Inferior parietal cortex (tissue), 1 donor: ENCODE results near the gene PTX3.

Experiments
- DNase-seq: peaks from one replicate; pipeline ENCODE4 v3.0.0-alpha.2; 2016; ENCODE audit errors: extremely low spot score

Gene PTX3

DNA sequence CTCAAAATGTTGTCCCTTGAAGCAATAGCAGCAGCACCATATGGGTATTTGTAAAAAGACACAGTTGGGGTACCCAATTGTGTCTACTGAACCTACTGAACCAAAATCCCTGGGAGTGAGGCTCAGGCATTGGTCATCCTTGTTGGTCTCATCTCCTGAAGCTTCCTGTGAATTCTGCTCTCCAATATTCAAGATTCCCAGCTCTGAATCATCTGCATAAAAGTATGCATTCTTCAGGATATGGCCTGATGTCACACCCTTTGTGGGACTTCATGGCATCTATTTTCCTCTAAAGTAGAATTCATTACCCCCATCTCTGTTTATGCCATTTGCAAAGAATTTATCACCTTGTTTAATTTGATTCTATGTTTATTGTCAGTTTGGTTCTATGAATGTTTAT, 13.3 kb upstream of the PTX3 start:
- no peak for DNase-seq

DNA sequence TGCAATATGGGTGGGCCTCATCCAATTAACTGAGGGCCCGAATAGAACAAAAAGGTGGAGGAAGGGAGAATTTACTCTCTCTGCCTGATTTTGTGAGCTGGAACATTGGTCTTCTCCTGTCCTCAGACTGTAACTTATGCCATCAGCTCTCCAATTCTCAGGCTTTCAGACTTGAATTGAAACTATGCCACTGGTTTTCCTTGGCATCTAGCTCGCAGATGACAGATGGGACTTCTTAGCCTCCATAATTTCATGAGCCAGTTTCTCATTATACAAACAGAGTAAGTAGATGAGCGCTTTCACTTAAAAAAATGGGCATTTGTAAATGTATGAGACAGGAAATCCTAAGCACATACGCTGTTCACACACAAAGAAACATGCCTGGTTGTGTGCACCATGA, 8.7 kb upstream of the PTX3 start:
- DNase-seq, result peak; percentile 47

DNA sequence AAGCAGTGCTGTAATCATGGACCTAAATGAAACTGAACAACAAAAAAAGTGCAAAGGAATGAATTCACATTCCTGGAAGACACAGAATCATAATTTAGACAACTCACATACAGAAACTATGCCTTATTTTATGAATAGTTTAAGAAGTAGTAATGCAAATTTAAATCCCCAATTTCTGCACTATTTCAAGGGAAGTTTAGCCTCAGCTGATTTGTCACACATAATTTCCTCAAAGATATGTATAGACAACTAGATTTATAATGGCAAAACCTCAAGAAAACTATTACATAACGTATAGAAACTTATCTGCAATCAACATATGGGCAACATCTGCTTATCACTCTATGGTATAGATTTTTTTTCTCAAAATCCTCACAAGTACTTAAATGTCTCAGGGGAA, 7.8 kb upstream of the PTX3 start:
- no peak for DNase-seq

DNA sequence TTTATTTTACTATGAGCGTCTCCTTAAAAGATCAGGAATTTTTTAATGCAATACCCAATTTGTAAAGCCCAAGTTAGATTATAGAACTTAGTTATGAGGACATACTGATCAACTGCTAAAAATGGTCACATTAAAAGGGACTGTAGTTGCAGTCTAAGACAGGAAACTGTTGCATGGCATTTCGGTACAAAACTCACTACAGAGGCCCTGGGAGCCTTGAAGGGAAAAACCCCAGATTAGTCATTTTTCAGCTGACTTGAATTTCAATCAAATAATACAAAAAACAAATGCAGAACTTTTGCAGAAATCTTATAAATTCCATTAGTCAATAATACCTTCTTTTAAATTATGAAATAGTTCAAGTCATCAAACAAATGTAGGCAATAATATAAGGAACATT, 6.9 kb upstream of the PTX3 start:
- DNase-seq, result no peak

DNA sequence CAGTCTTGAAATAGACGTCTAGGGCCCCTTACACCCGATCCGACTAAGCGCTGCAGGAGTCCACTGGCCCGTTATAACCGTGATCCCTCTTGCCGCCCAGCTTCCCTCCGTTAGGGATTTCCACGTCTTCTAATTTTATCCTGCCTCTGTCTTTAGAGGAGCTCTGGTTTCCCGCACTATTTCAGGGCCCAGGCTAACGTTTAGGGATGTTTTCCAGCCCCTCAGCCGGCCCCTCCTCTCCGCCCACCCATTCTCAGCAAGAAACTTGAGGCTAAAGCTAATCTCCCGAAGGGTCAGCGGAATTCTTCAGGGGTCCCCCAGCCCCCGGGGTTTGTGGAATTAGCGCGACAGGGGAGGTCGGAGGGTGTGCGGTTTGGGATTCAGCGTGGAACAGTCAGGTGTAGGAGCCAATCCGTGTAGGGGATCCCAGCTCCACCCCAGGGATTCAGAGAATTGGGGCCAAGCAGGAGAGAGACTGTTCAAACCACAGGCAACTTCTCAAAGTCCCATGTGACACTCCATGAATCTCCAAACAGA, 1.6 kb downstream of the PTX3 start:
- no peak for DNase-seq

DNA sequence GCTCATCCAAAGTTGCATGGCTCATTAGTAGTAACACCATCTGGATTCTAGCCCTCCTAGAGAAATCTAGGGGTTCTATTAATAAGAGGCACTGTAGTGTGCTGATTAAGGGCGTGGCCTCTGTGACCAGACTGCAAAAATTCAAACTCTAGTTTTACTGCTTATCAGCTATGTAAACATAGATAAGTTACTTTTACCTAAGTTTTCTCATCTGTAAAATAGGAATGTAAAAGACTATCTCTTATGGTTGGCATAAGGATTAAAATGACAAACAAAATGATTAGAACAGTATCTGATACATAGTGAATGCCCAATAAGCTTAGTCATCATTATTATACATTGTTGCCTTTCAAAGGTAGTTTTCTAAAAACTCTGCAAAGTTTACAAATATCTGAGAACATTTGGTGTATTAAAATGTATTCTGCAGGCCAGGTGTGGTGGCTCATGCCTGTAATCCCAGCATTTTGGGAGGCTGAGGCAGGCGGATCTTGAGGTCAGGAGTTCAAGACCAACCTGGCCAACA, 4.5 kb downstream of the PTX3 start:
- DNase-seq, result no peak

GRCh38 chr3:157442729-157443128, 6.1 kb downstream of the PTX3 start:
- DNase-seq, result no peak

DNA sequence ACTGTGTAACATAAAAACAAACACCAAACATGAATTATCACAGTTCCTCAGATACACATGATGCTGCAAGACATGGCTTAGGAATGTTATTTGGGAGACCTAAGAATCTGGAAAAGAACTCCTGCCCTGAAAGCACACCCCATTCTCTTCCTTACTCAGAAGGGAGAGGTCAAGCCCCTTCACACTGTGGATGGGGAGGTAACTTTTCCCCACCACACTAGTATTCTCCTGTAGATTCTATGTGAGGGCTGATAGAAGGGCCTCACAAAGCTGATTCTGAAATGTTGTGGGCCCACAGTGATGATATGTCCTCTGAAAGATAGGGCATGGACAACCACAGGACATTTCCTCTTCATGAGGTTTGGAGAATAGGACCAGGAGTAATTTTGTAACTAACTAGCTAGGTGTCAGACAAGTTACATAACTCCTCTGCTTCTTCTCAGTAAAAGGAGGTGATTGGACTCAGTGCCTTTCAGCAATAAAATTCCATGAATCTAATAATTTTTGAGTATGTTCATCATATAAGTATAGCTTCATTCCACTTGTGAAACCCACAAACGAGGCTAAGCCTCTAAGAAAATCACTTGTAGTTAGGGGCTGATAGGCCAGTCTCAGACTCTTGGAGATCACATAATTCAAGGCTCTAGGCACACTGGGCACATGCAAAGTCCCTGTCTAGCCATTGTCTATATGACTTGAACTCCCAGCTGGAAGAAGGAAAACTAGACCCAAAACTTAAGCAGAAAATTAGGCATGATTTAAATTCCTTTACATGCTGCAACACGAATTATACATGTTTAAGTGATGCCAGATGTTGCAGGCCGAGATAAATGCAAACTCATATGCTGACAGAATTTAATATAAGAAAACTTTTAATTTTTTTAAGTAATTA, 7.5 kb downstream of the PTX3 start:
- DNase-seq, result no peak

DNA sequence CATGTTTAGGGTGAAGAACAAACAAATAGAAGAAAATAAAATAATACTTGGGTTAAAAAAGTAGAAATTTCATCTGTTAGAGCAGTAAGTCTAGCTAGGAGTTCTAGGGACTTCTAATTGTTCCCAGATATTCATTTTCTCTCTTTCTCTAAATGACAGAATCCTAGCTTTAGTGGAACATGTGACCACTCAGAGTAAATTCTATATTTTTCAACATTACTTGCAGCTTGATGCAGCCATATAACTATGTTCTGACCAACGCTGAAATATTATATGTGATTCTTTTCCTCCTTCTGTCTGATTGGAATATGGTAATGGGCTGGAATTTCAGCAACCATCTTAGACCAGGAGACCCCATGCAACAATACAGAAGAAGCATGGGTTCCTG, 8.1 kb downstream of the PTX3 start:
- DNase-seq, result no peak

DNA sequence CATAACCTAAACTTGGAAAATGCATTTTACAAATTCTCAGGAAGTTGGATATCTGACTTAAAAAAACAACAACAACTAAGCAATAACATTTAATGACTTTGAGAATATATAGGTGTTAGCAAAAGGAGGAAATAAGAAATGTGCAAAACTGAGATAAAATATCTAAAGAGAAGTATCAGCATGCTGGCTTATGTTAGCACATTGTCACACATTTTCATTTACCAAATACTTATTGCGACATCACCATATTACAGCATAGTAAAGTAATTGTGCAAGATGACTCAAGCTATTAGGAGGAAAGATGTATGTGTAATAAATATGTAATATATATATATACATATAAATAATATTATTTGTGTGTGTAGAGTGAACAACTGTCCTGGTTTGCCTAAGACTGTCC, 9.2 kb downstream of the PTX3 start:
- no peak for DNase-seq

GRCh38 chr3:157447026-157447694, 10.5 kb downstream of the PTX3 start:
- peak; percentile 31 for DNase-seq

DNA sequence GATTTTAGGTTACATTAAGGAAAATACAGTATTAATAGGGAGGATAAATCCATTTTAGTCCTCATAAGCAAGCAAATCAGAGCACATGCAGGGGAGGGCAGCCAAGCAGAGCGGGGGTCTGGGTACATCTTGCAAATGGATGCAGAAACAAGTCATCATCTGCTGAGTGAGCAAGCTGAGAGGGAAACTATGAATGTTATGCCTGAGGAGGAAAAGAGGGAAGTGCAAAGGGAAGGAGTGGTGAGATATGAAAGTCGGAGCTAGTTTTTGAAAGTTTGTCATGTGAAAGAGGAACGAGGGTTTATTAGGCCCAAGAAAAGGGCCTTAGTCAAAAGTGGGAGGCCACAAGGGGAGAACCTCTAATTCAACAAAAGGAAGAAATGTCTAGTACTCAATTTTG, 15.4 kb downstream of the PTX3 start:
- no peak for DNase-seq

- no peak for DNase-seq
These were observed 17.2 kb downstream of the PTX3 start for GRCh38 chr3:157453824-157454223.

- no peak for DNase-seq
These were observed 23.1 kb downstream of the PTX3 start for GRCh38 chr3:157459706-157460105.

GRCh38 chr3:157460253-157460652, 23.6 kb downstream of the PTX3 start:
- no peak for DNase-seq

DNA sequence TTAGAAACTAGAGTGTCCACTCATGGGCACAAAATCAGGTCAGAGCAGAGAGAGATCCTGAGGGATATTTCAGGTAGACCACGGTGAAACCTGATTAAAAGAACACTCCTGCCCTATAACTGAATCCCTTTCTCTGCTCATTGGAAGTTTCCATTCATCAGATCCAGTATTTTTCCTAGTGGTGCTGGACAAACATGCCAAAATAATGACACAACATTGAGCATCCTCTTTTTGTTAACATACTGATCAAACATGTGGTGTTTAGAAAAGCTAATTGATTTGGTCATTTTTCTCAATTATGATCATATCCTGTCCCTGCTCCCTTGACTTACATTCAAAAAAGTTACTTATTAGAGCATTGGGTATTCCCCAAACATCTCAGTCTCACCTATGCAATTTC, 27.2 kb downstream of the PTX3 start:
- no peak for DNase-seq

GRCh38 chr3:157464321-157464720, 27.7 kb downstream of the PTX3 start:
- DNase-seq, result no peak

GRCh38 chr3:157465741-157466140, 29.1 kb downstream of the PTX3 start:
- no peak for DNase-seq

DNA sequence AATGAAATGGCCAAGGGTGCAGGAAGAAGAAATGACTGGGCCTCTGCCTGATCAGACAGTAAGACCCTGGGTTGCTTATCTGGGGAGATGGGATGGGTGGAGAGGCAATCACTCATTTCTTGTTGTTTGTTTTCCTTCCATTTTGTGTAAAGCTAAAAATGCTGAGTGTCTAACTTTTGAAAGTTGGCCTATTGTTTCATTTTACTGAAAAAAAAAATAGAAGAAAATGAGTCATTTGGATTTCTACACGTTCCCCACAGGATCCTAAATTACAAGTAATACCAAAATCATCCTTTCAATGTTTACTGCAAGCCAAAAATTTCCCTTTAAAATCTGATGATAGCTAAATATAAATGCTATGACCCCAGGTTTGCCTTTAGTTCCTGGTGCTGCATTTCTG, 30.6 kb downstream of the PTX3 start:
- DNase-seq, result no peak

GRCh38 chr3:157469561-157470294, 33.1 kb downstream of the PTX3 start:
- DNase-seq, result no peak

DNA sequence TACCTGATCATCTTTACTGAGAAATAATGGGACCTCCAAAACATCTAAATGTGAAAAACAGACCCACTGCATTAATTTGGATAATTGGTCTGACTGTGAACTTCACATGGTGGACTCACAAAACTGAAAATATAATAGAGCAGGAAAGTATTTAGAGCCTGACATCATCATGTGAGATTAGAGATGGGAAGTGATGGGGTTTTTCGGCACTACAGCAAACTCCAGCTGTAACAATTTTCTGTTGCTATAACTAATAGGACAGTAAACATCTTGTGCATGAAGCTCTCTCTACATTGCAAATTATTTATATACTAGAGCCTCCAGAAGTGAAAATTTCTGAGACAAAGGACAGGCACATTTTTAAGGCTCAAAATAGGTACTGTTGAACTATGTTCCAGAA, 34.4 kb downstream of the PTX3 start:
- no peak for DNase-seq

- DNase-seq, result no peak
These were observed 36.0 kb downstream of the PTX3 start for GRCh38 chr3:157472648-157473047.
